HepG2 (cell line): ENCODE data around the gene AHCYL2. TPM values are rescaled to one million over a fixed set of nuclear protein-coding genes. Genes with fewer than 3 reads are reported as not detected.

Experiments
- ATAC-seq: fragments of 200-7000 bp; cut with Tn5 transposase; 3 replicates; pipeline ENCODE4 v1.9.1; 2020; ENCODE audit warnings: mild to moderate bottlenecking, moderate library complexity
- BruUV-seq: library from RNA; stranded (reverse); fragments of 400-500 nt; replicated peaks from 2 replicates; lab custom pipeline; 2021; lab: Mats Ljungman, UMichigan
- CTCF ChIA-PET: fragments of 300-600 bp; formaldehyde crosslinking; extraction: SDS; loops from one replicate; lab custom pipeline; 2021; ENCODE audit warnings: low total read pairs, inconsistent platforms, low intra/inter-chr PET ratio; lab: Yijun Ruan, JAX
- POLR2A ChIA-PET: fragments of 350-600 bp; sonication (Branson Sonifier 250); formaldehyde crosslinking; loops from one replicate; lab custom pipeline; 2020; ENCODE audit warnings: antibody characterized with exemption, inconsistent platforms; lab: Yijun Ruan, JAX
- DNase-seq: peaks from one replicate; pipeline ENCODE4 v3.0.0-alpha.2; 2015; ENCODE audit warnings: low spot score
- FAIRE-seq: peaks from 3 replicates; lab custom pipeline; 2011; peaks lifted over from hg19 to GRCh38; lab: Jason Lieb, UNC
- H2AFZ ChIP-seq: one replicate; pipeline ENCODE4 v1.6.1; 2011; ENCODE audit warnings: low read length, inconsistent platforms
- H3K27ac ChIP-seq: fragments of 300-600 bp; 3 replicates; pipeline ENCODE4 v1.8.0; 2011; ENCODE audit warnings: mixed run types, mild to moderate bottlenecking, mixed read lengths, low read length, inconsistent platforms; ENCODE audit not compliant: insufficient read depth; ENCODE audit errors: extremely low read length
- H3K27me3 ChIP-seq, 2 experiments: fragments of 200-600 bp in 1 of 2; 2 replicates in 1 of 2; 3 replicates in 1 of 2; pipeline versions ENCODE4 v1.6.0 to v1.8.0; 2011; ENCODE audit warnings: low read length in 2 of 2, mild to moderate bottlenecking in 2 of 2, moderate library complexity in 2 of 2, inconsistent platforms in 1 of 2; ENCODE audit not compliant: insufficient read depth in 2 of 2, control insufficient read depth in 1 of 2
- H3K36me3 ChIP-seq, 2 experiments: fragments of 200-600 bp in 1 of 2; replicated peaks in 1 of 2; 2 replicates in 1 of 2; 3 replicates in 1 of 2; pipeline versions ENCODE4 v1.5.1 to v1.8.0; 2011; ENCODE audit warnings: low read length in 2 of 2, inconsistent platforms in 1 of 2; ENCODE audit not compliant: insufficient read depth in 2 of 2, control insufficient read depth in 1 of 2
- H3K4me1 ChIP-seq: 2 replicates; pipeline ENCODE4 v1.5.1; 2012; ENCODE audit warnings: low read length, inconsistent platforms; ENCODE audit not compliant: insufficient read depth
- H3K4me2 ChIP-seq: 2 replicates; pipeline ENCODE4 v1.6.0; 2011; ENCODE audit warnings: low read depth, low read length, inconsistent platforms
- H3K4me3 ChIP-seq, 3 experiments: fragments of 200-600 bp in 1 of 3; sonication (generic), shearing (Covaris generic) in 1 of 3; replicated peaks in 1 of 3; 2 replicates each; pipeline ENCODE4 v1.5.1; 2011 to 2016; ENCODE audit warnings: low read length in 3 of 3, inconsistent platforms in 2 of 3, low read depth in 2 of 3, mild to moderate bottlenecking in 2 of 3, control low read depth in 1 of 3, mixed read lengths in 1 of 3; ENCODE audit not compliant: insufficient read depth in 1 of 3
- H3K79me2 ChIP-seq: one replicate; pipeline ENCODE4 v1.6.1; 2011; ENCODE audit warnings: low read length, inconsistent platforms; ENCODE audit not compliant: insufficient read depth
- H3K9ac ChIP-seq: 2 replicates; pipeline ENCODE4 v1.6.0; 2011; ENCODE audit warnings: mild to moderate bottlenecking, low read depth, low read length, inconsistent platforms; ENCODE audit not compliant: insufficient read depth
- H3K9me3 ChIP-seq: 2 replicates; pipeline ENCODE4 v1.5.1; 2012; ENCODE audit warnings: mild to moderate bottlenecking, low read length
- H4K20me1 ChIP-seq: 2 replicates; pipeline ENCODE4 v1.6.0; 2011; ENCODE audit warnings: inconsistent platforms, mild to moderate bottlenecking, low read length, moderate library complexity; ENCODE audit not compliant: insufficient read depth
- CENPX ChIP-seq: sonication (generic); formaldehyde crosslinking; IDR thresholded peaks from 2 replicates; pipeline ENCODE4 v1.9.0; 2021; ENCODE audit warnings: mild to moderate bottlenecking, missing genetic modification reagents, moderate library complexity
- KAT2B ChIP-seq: fragments of 150-350 bp; IDR thresholded peaks from 2 replicates; pipeline ENCODE4 v1.6.1; 2014; ENCODE audit warnings: low read depth, low read length, borderline replicate concordance
- KAT7 ChIP-seq: IDR thresholded peaks from 2 replicates; pipeline ENCODE4 v1.6.1; 2018; ENCODE audit warnings: borderline replicate concordance, missing compliant biosample characterization
- KDM2A ChIP-seq: sonication (generic); formaldehyde crosslinking; IDR thresholded peaks from 2 replicates; pipeline ENCODE4 v1.4.0; 2020; ENCODE audit warnings: low read depth, missing genetic modification reagents, borderline replicate concordance
- ZFP41 ChIP-seq: sonication (generic); formaldehyde crosslinking; IDR thresholded peaks from 2 replicates; pipeline ENCODE4 v1.4.0; 2020; ENCODE audit warnings: mild to moderate bottlenecking, missing genetic modification reagents, borderline replicate concordance
- ZNF691 ChIP-seq: sonication (generic); formaldehyde crosslinking; IDR thresholded peaks from 2 replicates; pipeline ENCODE4 v1.4.0; 2020; ENCODE audit warnings: missing genetic modification reagents, low read depth, mild to moderate bottlenecking, borderline replicate concordance
- ZNF710 ChIP-seq: sonication (generic); formaldehyde crosslinking; IDR thresholded peaks from 2 replicates; pipeline ENCODE4 v1.5.0; 2020; ENCODE audit warnings: mild to moderate bottlenecking, missing genetic modification reagents, borderline replicate concordance
- WGBS: methylation state at CpG from one replicate; pipeline ENCODE4 v1.1.6; 2017; ENCODE audit warnings: low lambda C conversion rate; 5-methylcytosine and 5-hydroxymethylcytosine counted together
- in situ Hi-C: cut with HindIII; loops from 2 replicates; pipeline ENCODE4 v1.10.0; 2017; ENCODE audit warnings: low pct_unique_long_range_greater_than_20kb; ENCODE audit not compliant: extremely low pct_ligation_motif_present
- intact Hi-C: fragments of 100-400 bp; cut with micrococcal nuclease; formaldehyde crosslinking; loops from one replicate; pipeline ENCODE4 v1.10.0; 2022; ENCODE audit not compliant: unreplicated experiment
- polyA plus RNA-seq, 8 experiments: library from polyadenylated mRNA; depleted of rRNA in 3 of 8; stranded (reverse) in 7 of 8; unstranded in 1 of 8; fragments of >200 nt; fragmentation: Illumina TruSeq in 4 of 8; extraction: Trizol in 4 of 8; gene quantifications; 2 replicates each; pipeline versions ENCODE4 v1.2.1 to v1.2.3, GENCODE V29; 2011 to 2016; ENCODE audit warnings: low read depth in 4 of 8, missing spikeins in 1 of 8, mixed read lengths in 1 of 8; ENCODE audit not compliant: insufficient read depth in 1 of 8
- total RNA-seq, 5 experiments: library from RNA; depleted of rRNA; stranded (reverse); fragments of >200 nt; fragmentation: Illumina TruSeq; extraction: Trizol; gene quantifications; 2 replicates each; pipeline ENCODE4 v1.2.3, GENCODE V29; 2016; ENCODE audit warnings: low read depth in 1 of 5
- TF ChIP-seq, protein P1 (sequence below): sonication (generic); formaldehyde crosslinking; IDR thresholded peaks from 2 replicates; pipeline ENCODE4 v1.5.0; 2020; ENCODE audit warnings: missing genetic modification reagents

Gene AHCYL2
- total and polyA plus RNA-seq, 2 of the 13 experiments (the other 11 are each of a cell fraction or from before 2014, with no cell fraction given): 9.5 to 14.7 TPM

DNA sequence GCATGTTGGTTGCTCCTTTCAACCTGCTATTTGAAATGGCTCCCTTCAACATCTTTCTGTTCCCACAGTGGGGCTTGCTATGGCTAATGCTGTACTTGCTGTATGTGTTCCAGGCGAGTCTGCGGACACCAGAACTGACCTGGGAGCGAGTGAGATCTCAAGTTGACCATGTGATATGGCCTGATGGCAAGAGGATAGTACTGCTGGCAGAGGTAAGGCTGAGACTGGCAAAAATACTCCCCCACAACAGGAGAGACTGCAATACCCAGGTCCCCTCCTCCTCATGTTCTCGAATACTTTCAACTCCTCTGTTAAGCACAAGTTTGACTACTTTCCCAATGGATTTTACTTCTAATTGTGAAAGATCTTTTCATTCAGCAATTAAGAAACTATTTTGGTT is 197.9 kb downstream of the AHCYL2 start:
- FAIRE-seq (no peak), DNase-seq (no peak), ATAC-seq (no peak)
- no peaks in the 10 kb centered on the region for H4K20me1 ChIP-seq
- no peaks in the 10 kb centered on the region for H3K27me3 ChIP-seq
- H3K4me1 ChIP-seq: no peaks in the 10 kb centered on the region
- CTCF ChIA-PET: no interaction called here
- intact Hi-C loops: no loop called here
- POLR2A ChIA-PET: interaction anchor here (1.6 kb wide), 1 partner anchor 12 kb away, joined by 4 read pairs; the partner anchor contains the start of gene STRIP2
- TF ChIP-seq, protein P1, sequence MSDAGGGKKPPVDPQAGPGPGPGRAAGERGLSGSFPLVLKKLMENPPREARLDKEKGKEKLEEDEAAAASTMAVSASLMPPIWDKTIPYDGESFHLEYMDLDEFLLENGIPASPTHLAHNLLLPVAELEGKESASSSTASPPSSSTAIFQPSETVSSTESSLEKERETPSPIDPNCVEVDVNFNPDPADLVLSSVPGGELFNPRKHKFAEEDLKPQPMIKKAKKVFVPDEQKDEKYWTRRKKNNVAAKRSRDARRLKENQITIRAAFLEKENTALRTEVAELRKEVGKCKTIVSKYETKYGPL (CRISPR knock-in tag): no peak
- no peak for TF ChIP-seq ZNF691
- no peak for TF ChIP-seq KAT2B
- no peak for TF ChIP-seq KAT7
- no peak for TF ChIP-seq ZNF710 (CRISPR knock-in tag)
- TF ChIP-seq KDM2A (CRISPR knock-in tag): no peak
- TF ChIP-seq ZFP41: no peak
- no peak for TF ChIP-seq CENPX (CRISPR knock-in tag)
- in situ Hi-C loops: no loop called here
- no peak overlapping the region for H3K9ac ChIP-seq
- no peaks in the 10 kb centered on the region for H3K9me3 ChIP-seq
- no peak overlapping the region for H3K27ac ChIP-seq
- H3K36me3 ChIP-seq: 0 out of 5 replicates have a peak, but pooled peaks cover 3 to 4% of the 10 kb centered on the region in 2 experiments
- H2AFZ ChIP-seq: no peak overlapping the region
- no peak overlapping the region for H3K4me3 ChIP-seq
- no peaks in the 10 kb centered on the region for H3K79me2 ChIP-seq
- no TSS peak for BruUV-seq
- H3K4me2 ChIP-seq: no peak overlapping the region
- 99% methylated on average over 4 of the region's 4 CpGs for WGBS
